G401.6 (cell line): ENCODE measurements around the gene COG2.
"Not testable (repeated sequence)": the region's sequence is repeated elsewhere in the genome, so short reads cannot be mapped to it uniquely, and the experiment has no call there.

Source experiments
- FAIRE-seq: peaks from 2 replicates; lab custom pipeline; 2012; peaks lifted over from hg19 to GRCh38; lab: Jason Lieb, UNC

The COG2 gene

GRCh38 chr1:230715510-230715909 lies 73.2 kb downstream of the COG2 start:
- no peak for FAIRE-seq

- FAIRE-seq, result not testable (repeated sequence)
Observed at GRCh38 chr1:230716453-230716852, 74.2 kb downstream of the COG2 start.

GRCh38 chr1:230717251-230717650 lies 75.0 kb downstream of the COG2 start:
- no peak for FAIRE-seq

GRCh38 chr1:230721849-230722522 lies 79.7 kb downstream of the COG2 start:
- not testable (repeated sequence) for FAIRE-seq

GRCh38 chr1:230725256-230726012 lies 83.2 kb downstream of the COG2 start:
- FAIRE-seq, result no peak

- no peak for FAIRE-seq
Observed at GRCh38 chr1:230728710-230729392, 86.6 kb downstream of the COG2 start.

- no peak for FAIRE-seq
Observed at GRCh38 chr1:230730977-230731376, 88.7 kb downstream of the COG2 start.

GRCh38 chr1:230735447-230735846 lies 93.2 kb downstream of the COG2 start:
- FAIRE-seq, result no peak

- no peak for FAIRE-seq
Observed at GRCh38 chr1:230737622-230738262, 95.5 kb downstream of the COG2 start.

- no peak for FAIRE-seq
Observed at GRCh38 chr1:230739564-230740290, 97.4 kb downstream of the COG2 start.
